ENCODE results near the gene CDH12. TPM values are rescaled to one million over a fixed set of nuclear protein-coding genes. Genes with fewer than 3 reads are reported as not detected.

The CDH12 gene
- total RNA-seq, 4 donors from 2014 or later = not detected

- ATAC-seq (ENCODE audit: low FRiP score) = no peak
- DNase-seq (ENCODE audit: low spot score) = no peak
- TF ChIP-seq, protein P1, sequence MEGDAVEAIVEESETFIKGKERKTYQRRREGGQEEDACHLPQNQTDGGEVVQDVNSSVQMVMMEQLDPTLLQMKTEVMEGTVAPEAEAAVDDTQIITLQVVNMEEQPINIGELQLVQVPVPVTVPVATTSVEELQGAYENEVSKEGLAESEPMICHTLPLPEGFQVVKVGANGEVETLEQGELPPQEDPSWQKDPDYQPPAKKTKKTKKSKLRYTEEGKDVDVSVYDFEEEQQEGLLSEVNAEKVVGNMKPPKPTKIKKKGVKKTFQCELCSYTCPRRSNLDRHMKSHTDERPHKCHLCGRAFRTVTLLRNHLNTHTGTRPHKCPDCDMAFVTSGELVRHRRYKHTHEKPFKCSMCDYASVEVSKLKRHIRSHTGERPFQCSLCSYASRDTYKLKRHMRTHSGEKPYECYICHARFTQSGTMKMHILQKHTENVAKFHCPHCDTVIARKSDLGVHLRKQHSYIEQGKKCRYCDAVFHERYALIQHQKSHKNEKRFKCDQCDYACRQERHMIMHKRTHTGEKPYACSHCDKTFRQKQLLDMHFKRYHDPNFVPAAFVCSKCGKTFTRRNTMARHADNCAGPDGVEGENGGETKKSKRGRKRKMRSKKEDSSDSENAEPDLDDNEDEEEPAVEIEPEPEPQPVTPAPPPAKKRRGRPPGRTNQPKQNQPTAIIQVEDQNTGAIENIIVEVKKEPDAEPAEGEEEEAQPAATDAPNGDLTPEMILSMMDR (IDR thresholded peaks at IDR 0.05) = no peak
These were observed 1143.4 kb downstream of the CDH12 start for GRCh38 chr5:21709770-21710169.

- TF ChIP-seq, protein P1 (IDR thresholded peaks at IDR 0.05) = no peak
- no peak for DNase-seq (ENCODE audit: low spot score)
- no peak for ATAC-seq (ENCODE audit: low FRiP score)
These were observed 1148.0 kb downstream of the CDH12 start for GRCh38 chr5:21704974-21705668.

GRCh38 chr5:21701317-21701716 is 1151.8 kb downstream of the CDH12 start:
- TF ChIP-seq, protein P1 (IDR thresholded peaks at IDR 0.05) = no peak
- DNase-seq (ENCODE audit: low spot score) = no peak
- no peak for ATAC-seq (ENCODE audit: low FRiP score)
